Muscle of leg (tissue), 11 donors: Measurements from ENCODE around the gene CFDP1. TPM values are rescaled to one million over a fixed set of nuclear protein-coding genes. Genes with fewer than 3 reads are reported as not detected.

ENCODE experiments used
- DNase-seq: peaks from one replicate; pipeline ENCODE4 v3.0.0; 2013
- H3K27ac ChIP-seq: one replicate; pipeline ENCODE4 v1.5.1; 2013; ENCODE audit warnings: mild to moderate bottlenecking, low read length, control low read depth
- H3K27me3 ChIP-seq: one replicate; pipeline ENCODE4 v1.6.1; 2013; ENCODE audit warnings: low read length; ENCODE audit not compliant: control insufficient read depth, insufficient read depth
- H3K36me3 ChIP-seq: one replicate; pipeline ENCODE4 v1.6.1; 2013; ENCODE audit warnings: low read length; ENCODE audit not compliant: control insufficient read depth, insufficient read depth
- H3K4me1 ChIP-seq: one replicate; pipeline ENCODE4 v1.6.1; 2013; ENCODE audit warnings: low read length; ENCODE audit not compliant: control insufficient read depth, insufficient read depth
- H3K4me3 ChIP-seq: one replicate; pipeline ENCODE4 v1.5.1; 2013; ENCODE audit warnings: low read length, control low read depth
- H3K9me3 ChIP-seq: replicated peaks from 2 replicates; pipeline ENCODE4 v1.6.1; 2013; ENCODE audit warnings: low read depth, low read length; ENCODE audit not compliant: control insufficient read depth
- WGBS: methylation state at CpG from one replicate; pipeline ENCODE4 v1.1.5; 2013; ENCODE audit warnings: missing lambda C conversion rate; ENCODE audit not compliant: insufficient coverage; 5-methylcytosine and 5-hydroxymethylcytosine counted together
- polyA plus RNA-seq, 8 donors: library from polyadenylated mRNA; unstranded; fragments of 120-200 nt; gene quantifications; one replicate each; pipeline versions ENCODE4 v1.2.1 to v1.2.3, GENCODE V29; 2013; ENCODE audit warnings: inconsistent platforms in 1 of 8, low replicate concordance in 1 of 8; ENCODE audit not compliant: insufficient read length in 8 of 8, insufficient read depth in 1 of 8
- total RNA-seq: library from RNA; stranded (reverse); fragments of 120-200 nt; gene quantifications from one replicate; pipeline ENCODE4 v1.2.4, GENCODE V29; 2013

Gene CFDP1
- total and polyA plus RNA-seq, 9 donors: 82.5 to 132 (median 89.5) TPM

- peak; percentile 52 for DNase-seq
- Histone ChIP-seq H3K27me3 (peaks cover 3% of the 10 kb centered on the region), H3K9me3 (no peaks in the 10 kb centered on the region), H3K36me3 (peaks cover 18% of the 10 kb centered on the region), H3K4me3 (peak overlapping the region; percentile 99), H3K27ac (peak overlapping the region; percentile 97), H3K4me1 (peaks cover 75% of the 10 kb centered on the region)
- 45% methylated on average over 10 of the region's 14 CpGs for WGBS
Observed at GRCh38 chr16:75263291-75263962, 169.9 kb downstream of the CFDP1 start.

- H3K27ac ChIP-seq: peak overlapping the region; percentile 59
- WGBS: 60% methylated on average over 5 of the region's 5 CpGs
- H3K4me3 ChIP-seq: no peak overlapping the region
- H3K36me3 ChIP-seq: peaks cover 18% of the 10 kb centered on the region
- H3K4me1 ChIP-seq: peaks cover 75% of the 10 kb centered on the region
- no peaks in the 10 kb centered on the region for H3K9me3 ChIP-seq
- peaks cover 3% of the 10 kb centered on the region for H3K27me3 ChIP-seq
- DNase-seq: no peak
Observed at GRCh38 chr16:75262800-75263127, 170.5 kb downstream of the CFDP1 start.

- no peak overlapping the region for H3K4me3 ChIP-seq
- 29% methylated on average over 4 of the region's 14 CpGs for WGBS
- DNase-seq: peak; percentile 34
- peaks cover 75% of the 10 kb centered on the region for H3K4me1 ChIP-seq
- H3K27ac ChIP-seq: peak overlapping the region; percentile 59
- H3K36me3 ChIP-seq: peaks cover 18% of the 10 kb centered on the region
- H3K9me3 ChIP-seq: no peaks in the 10 kb centered on the region
- H3K27me3 ChIP-seq: peaks cover 3% of the 10 kb centered on the region
Observed at GRCh38 chr16:75262104-75262799, 171.1 kb downstream of the CFDP1 start.

- H3K36me3 ChIP-seq: peaks cover 18% of the 10 kb centered on the region
- peak overlapping the region; percentile 20 for H3K27ac ChIP-seq
- WGBS: 82% methylated on average over 3 of the region's 3 CpGs
- no peak overlapping the region for H3K4me3 ChIP-seq
- H3K27me3 ChIP-seq: peaks cover 3% of the 10 kb centered on the region
- H3K4me1 ChIP-seq: peaks cover 75% of the 10 kb centered on the region
- no peaks in the 10 kb centered on the region for H3K9me3 ChIP-seq
- DNase-seq: no peak
Observed at GRCh38 chr16:75261590-75262078, 171.7 kb downstream of the CFDP1 start.

GRCh38 chr16:75260851-75261589, 172.3 kb downstream of the CFDP1 start:
- no peak overlapping the region for H3K4me3 ChIP-seq
- H3K27ac ChIP-seq: peak overlapping the region; percentile 65
- WGBS: 63% methylated on average over 6 of the region's 10 CpGs
- H3K36me3 ChIP-seq: peaks cover 18% of the 10 kb centered on the region
- H3K9me3 ChIP-seq: no peaks in the 10 kb centered on the region
- H3K4me1 ChIP-seq: peaks cover 75% of the 10 kb centered on the region
- peaks cover 3% of the 10 kb centered on the region for H3K27me3 ChIP-seq
- peak; percentile 14 for DNase-seq

GRCh38 chr16:75258807-75259141, 174.5 kb downstream of the CFDP1 start:
- DNase-seq: peak; percentile 9

GRCh38 chr16:75257886-75258806, 175.2 kb downstream of the CFDP1 start:
- peak; percentile 29 for DNase-seq
- no peak overlapping the region for H3K4me3 ChIP-seq
- WGBS: 64% methylated on average over 15 of the region's 21 CpGs
- peak overlapping the region; percentile 80 for H3K27ac ChIP-seq
- peaks cover 18% of the 10 kb centered on the region for H3K36me3 ChIP-seq
- H3K9me3 ChIP-seq: no peaks in the 10 kb centered on the region
- H3K27me3 ChIP-seq: peaks cover 2% of the 10 kb centered on the region
- H3K4me1 ChIP-seq: peaks cover 85% of the 10 kb centered on the region

More at GRCh38 chr16:75258807-75259141, 174.5 kb downstream of the CFDP1 start:
- no peaks in the 10 kb centered on the region for H3K9me3 ChIP-seq
- no CpG with 5 or more reads among the region's 6 CpGs for WGBS
- peaks cover 85% of the 10 kb centered on the region for H3K4me1 ChIP-seq
- H3K36me3 ChIP-seq: peaks cover 18% of the 10 kb centered on the region
- H3K27ac ChIP-seq: no peak overlapping the region
- no peak overlapping the region for H3K4me3 ChIP-seq
- H3K27me3 ChIP-seq: peaks cover 2% of the 10 kb centered on the region

- H3K9me3 ChIP-seq: no peaks in the 10 kb centered on the region
- WGBS: 20% methylated on average over 5 of the region's 14 CpGs
- H3K4me3 ChIP-seq: no peak overlapping the region
- peak overlapping the region; percentile 83 for H3K27ac ChIP-seq
- peaks cover 85% of the 10 kb centered on the region for H3K4me1 ChIP-seq
- peaks cover 6% of the 10 kb centered on the region for H3K36me3 ChIP-seq
- peaks cover 5% of the 10 kb centered on the region for H3K27me3 ChIP-seq
- peak; percentile 86 for DNase-seq
Observed at GRCh38 chr16:75256696-75257343, 176.5 kb downstream of the CFDP1 start.

GRCh38 chr16:75256059-75256571, 177.2 kb downstream of the CFDP1 start:
- Histone ChIP-seq H3K4me3 (no peak overlapping the region), H3K4me1 (peaks cover 80% of the 10 kb centered on the region), H3K9me3 (no peaks in the 10 kb centered on the region), H3K27ac (peak overlapping the region; percentile 83), H3K27me3 (peaks cover 5% of the 10 kb centered on the region), H3K36me3 (peaks cover 3% of the 10 kb centered on the region)
- DNase-seq: peak; percentile 36
- WGBS: 60% methylated on average over 8 of the region's 12 CpGs
